Parathyroid adenoma (tissue), 2 donors: ENCODE results near the gene ZNF189.

Source experiments
- H2AFZ ChIP-seq: fragments of 300-600 bp; sonication (generic); one replicate; pipeline ENCODE4 v1.7.0; 2017; ENCODE audit warnings: antibody characterized with exemption, mild to moderate bottlenecking
- H3K27ac ChIP-seq: fragments of 300-600 bp; sonication (generic); one replicate; pipeline ENCODE4 v1.7.0; 2017
- H3K27me3 ChIP-seq: fragments of 300-600 bp; sonication (generic); one replicate; pipeline ENCODE4 v1.7.0; 2017; ENCODE audit warnings: low read length; ENCODE audit not compliant: control insufficient read depth, insufficient read depth
- H3K36me3 ChIP-seq: fragments of 300-600 bp; sonication (generic); one replicate; pipeline ENCODE4 v1.7.0; 2017; ENCODE audit warnings: low read length; ENCODE audit not compliant: control insufficient read depth, insufficient read depth
- H3K4me1 ChIP-seq: fragments of 300-600 bp; sonication (generic); one replicate; pipeline ENCODE4 v1.7.0; 2017; ENCODE audit warnings: control low read depth
- H3K4me2 ChIP-seq: fragments of 300-600 bp; sonication (generic); one replicate; pipeline ENCODE4 v1.7.0; 2017; ENCODE audit warnings: low read length
- H3K4me3 ChIP-seq: fragments of 300-600 bp; sonication (generic); one replicate; pipeline ENCODE4 v1.7.0; 2017; ENCODE audit warnings: low read depth, low read length
- H3K79me2 ChIP-seq: fragments of 300-600 bp; sonication (generic); one replicate; pipeline ENCODE4 v1.7.0; 2017; ENCODE audit warnings: control low read depth
- H3K9ac ChIP-seq: fragments of 300-600 bp; sonication (generic); one replicate; pipeline ENCODE4 v1.7.0; 2017; ENCODE audit warnings: mild to moderate bottlenecking
- H3K9me3 ChIP-seq: fragments of 300-600 bp; sonication (generic); one replicate; pipeline ENCODE4 v1.7.0; 2017; ENCODE audit warnings: low read length; ENCODE audit not compliant: control insufficient read depth
- CTCF ChIP-seq: fragments of 300-600 bp; sonication (generic); IDR thresholded peaks from one replicate; pipeline ENCODE4 v1.7.0; 2017; ENCODE audit warnings: antibody characterized with exemption, mild to moderate bottlenecking
- donor health status: primary hyperparathyroidism.

The ZNF189 gene

GRCh38 chr9:101437806-101438232, 39.2 kb downstream of the ZNF189 start:
- Histone ChIP-seq H3K79me2 (no peaks in the 10 kb centered on the region), H3K9ac (no peak overlapping the region), H3K27me3 (no peaks in the 10 kb centered on the region), H3K4me3 (no peak overlapping the region), H3K4me2 (no peak overlapping the region), H3K9me3 (no peaks in the 10 kb centered on the region), H2AFZ (no peak overlapping the region), H3K27ac (no peak overlapping the region), H3K4me1 (no peaks in the 10 kb centered on the region), H3K36me3 (no peaks in the 10 kb centered on the region)
- TF ChIP-seq CTCF = no peak

GRCh38 chr9:101438523-101438922, 39.9 kb downstream of the ZNF189 start:
- no peak overlapping the region for H3K4me3 ChIP-seq
- H3K4me1 ChIP-seq = no peaks in the 10 kb centered on the region
- H2AFZ ChIP-seq = no peak overlapping the region
- no peaks in the 10 kb centered on the region for H3K79me2 ChIP-seq
- no peak overlapping the region for H3K4me2 ChIP-seq
- no peak overlapping the region for H3K9ac ChIP-seq
- H3K27me3 ChIP-seq = no peaks in the 10 kb centered on the region
- no peaks in the 10 kb centered on the region for H3K36me3 ChIP-seq
- no peak for TF ChIP-seq CTCF
- H3K27ac ChIP-seq = no peak overlapping the region
- no peaks in the 10 kb centered on the region for H3K9me3 ChIP-seq

DNA sequence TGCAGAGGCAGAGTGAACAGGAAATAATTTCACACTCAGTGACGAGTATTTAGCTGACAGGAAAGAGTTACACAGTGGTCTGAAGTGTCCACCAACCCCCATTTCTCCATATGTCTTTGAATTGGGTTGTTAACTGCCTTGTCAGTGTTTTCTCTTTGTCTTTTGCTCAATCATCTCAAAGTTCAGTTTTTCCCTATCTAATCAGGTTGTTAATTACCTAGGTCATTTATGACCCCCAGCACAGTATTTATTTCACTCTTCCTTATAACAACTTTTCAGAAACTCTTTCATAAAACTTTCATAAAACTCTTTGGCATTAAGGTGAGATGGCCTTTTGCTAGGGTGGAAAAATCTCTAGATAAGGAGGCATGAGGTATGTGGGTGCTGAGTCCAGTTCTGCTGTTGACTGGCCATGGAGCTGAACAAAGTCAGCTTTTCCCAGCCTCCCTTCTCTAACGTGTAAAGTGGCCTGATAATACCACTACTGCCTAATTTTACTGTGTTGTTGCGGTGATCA, 42.1 kb downstream of the ZNF189 start:
- no peaks in the 10 kb centered on the region for H3K79me2 ChIP-seq
- no peaks in the 10 kb centered on the region for H3K36me3 ChIP-seq
- no peak overlapping the region for H3K4me3 ChIP-seq
- no peak overlapping the region for H3K27ac ChIP-seq
- no peak overlapping the region for H3K4me2 ChIP-seq
- H3K9ac ChIP-seq = no peak overlapping the region
- H3K4me1 ChIP-seq = no peaks in the 10 kb centered on the region
- TF ChIP-seq CTCF = no peak
- no peaks in the 10 kb centered on the region for H3K9me3 ChIP-seq
- no peaks in the 10 kb centered on the region for H3K27me3 ChIP-seq
- no peak overlapping the region for H2AFZ ChIP-seq

- H3K36me3 ChIP-seq = no peaks in the 10 kb centered on the region
- no peaks in the 10 kb centered on the region for H3K27me3 ChIP-seq
- no peak overlapping the region for H2AFZ ChIP-seq
- H3K4me1 ChIP-seq = no peaks in the 10 kb centered on the region
- H3K9ac ChIP-seq = no peak overlapping the region
- H3K79me2 ChIP-seq = no peaks in the 10 kb centered on the region
- no peak overlapping the region for H3K4me3 ChIP-seq
- H3K9me3 ChIP-seq = no peaks in the 10 kb centered on the region
- no peak for TF ChIP-seq CTCF
- H3K27ac ChIP-seq = no peak overlapping the region
- H3K4me2 ChIP-seq = no peak overlapping the region
These were observed 43.7 kb downstream of the ZNF189 start for GRCh38 chr9:101442318-101442717.

DNA sequence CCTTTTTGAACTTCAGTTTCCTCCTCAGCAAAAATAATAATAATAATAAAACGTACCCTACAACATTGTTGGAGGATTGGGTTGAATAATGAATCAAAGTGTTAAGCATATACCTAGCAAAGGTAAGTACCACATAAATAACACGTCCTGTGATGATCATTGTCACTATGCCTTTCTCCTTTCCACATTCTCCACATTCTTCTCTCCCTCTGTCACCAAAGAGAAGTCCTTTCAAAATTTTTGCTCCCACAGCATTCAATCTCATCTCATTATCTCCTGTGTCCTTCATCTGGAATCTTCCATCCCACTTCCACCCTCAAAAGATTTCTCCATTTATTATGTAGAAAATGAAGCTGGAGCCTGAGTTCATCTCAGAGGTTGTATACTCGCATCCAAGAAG, 44.1 kb downstream of the ZNF189 start:
- Histone ChIP-seq H2AFZ (no peak overlapping the region), H3K9ac (no peak overlapping the region), H3K36me3 (no peaks in the 10 kb centered on the region), H3K27me3 (no peaks in the 10 kb centered on the region), H3K4me1 (no peaks in the 10 kb centered on the region), H3K4me2 (no peak overlapping the region), H3K27ac (no peak overlapping the region), H3K4me3 (no peak overlapping the region), H3K9me3 (no peaks in the 10 kb centered on the region), H3K79me2 (no peaks in the 10 kb centered on the region)
- TF ChIP-seq CTCF = no peak
